GM12878 (cell line): Measurements from ENCODE around the gene FANCI. TPM values are rescaled to one million over a fixed set of nuclear protein-coding genes. Genes with fewer than 3 reads are reported as not detected.

Experiments used
- BACH1 ChIP-seq: fragments of 450-650 bp; IDR thresholded peaks from 2 replicates; pipeline ENCODE4 v1.6.1; 2017; ENCODE audit warnings: mild to moderate bottlenecking, borderline replicate concordance
- BCL3 ChIP-seq: IDR thresholded peaks from 2 replicates; pipeline ENCODE4 v1.6.1; 2011; ENCODE audit warnings: borderline replicate concordance, low read depth, mild to moderate bottlenecking, moderate library complexity, low read length; ENCODE audit not compliant: insufficient read depth, poor library complexity, severe bottlenecking
- CHD2 ChIP-seq: IDR thresholded peaks from 2 replicates; pipeline ENCODE4 v1.6.1; 2011; ENCODE audit warnings: low read depth, low read length, improper control_type of control experiment, borderline replicate concordance
- EZH2 ChIP-seq: IDR thresholded peaks from 2 replicates; pipeline ENCODE4 v1.6.1; 2012; ENCODE audit warnings: low read depth, mild to moderate bottlenecking, control low read depth, inconsistent platforms, low read length, borderline replicate concordance; ENCODE audit not compliant: control insufficient read depth
- GABPA ChIP-seq: IDR thresholded peaks from 2 replicates; pipeline ENCODE4 v1.6.1; 2014; ENCODE audit warnings: antibody characterized with exemption, low read depth, mild to moderate bottlenecking, inconsistent platforms
- IKZF2 ChIP-seq, 2 experiments: fragments of 450-650 bp; IDR thresholded peaks; 2 replicates each; pipeline ENCODE4 v1.6.1; 2017; ENCODE audit warnings: mild to moderate bottlenecking in 2 of 2, moderate library complexity in 2 of 2
- IRF5 ChIP-seq: fragments of 450-650 bp; IDR thresholded peaks from 2 replicates; pipeline ENCODE4 v1.6.1; 2017; ENCODE audit warnings: borderline replicate concordance
- LARP7 ChIP-seq: fragments of 450-650 bp; IDR thresholded peaks from 2 replicates; pipeline ENCODE4 v1.6.1; 2017; ENCODE audit warnings: mild to moderate bottlenecking
- NFYB ChIP-seq: IDR thresholded peaks from 2 replicates; pipeline ENCODE4 v1.6.1; 2011; ENCODE audit warnings: low read depth, mild to moderate bottlenecking, low read length, improper control_type of control experiment, moderate library complexity; ENCODE audit not compliant: insufficient read depth
- PAX5 ChIP-seq: IDR thresholded peaks from 2 replicates; pipeline ENCODE4 v1.6.1; 2011; ENCODE audit warnings: low read depth, low read length, borderline replicate concordance
- RAD51 ChIP-seq: fragments of 450-650 bp; IDR thresholded peaks from 2 replicates; pipeline ENCODE4 v1.6.1; 2016; ENCODE audit warnings: moderate library complexity, mild to moderate bottlenecking, inconsistent platforms
- RBBP5 ChIP-seq: fragments of 200-600 bp; sonication (generic); conservative IDR thresholded peaks from 2 replicates; pipeline ENCODE4 v1.6.1; 2016
- RELA ChIP-seq: fragments of 450-650 bp; IDR thresholded peaks from 2 replicates; pipeline ENCODE4 v1.8.0; 2014; ENCODE audit warnings: borderline replicate concordance; ENCODE audit not compliant: partially characterized antibody
- RFX5 ChIP-seq: IDR thresholded peaks from 2 replicates; pipeline ENCODE4 v1.6.1; 2011; ENCODE audit warnings: low read depth, low read length, improper control_type of control experiment
- SMARCA5 ChIP-seq: fragments of 450-650 bp; IDR thresholded peaks from 2 replicates; pipeline ENCODE4 v1.6.1; 2017; ENCODE audit warnings: mild to moderate bottlenecking
- SPI1 ChIP-seq: IDR thresholded peaks from 2 replicates; pipeline ENCODE4 v1.6.1; 2011; ENCODE audit warnings: low read depth, mild to moderate bottlenecking, low read length, moderate library complexity, borderline replicate concordance; ENCODE audit not compliant: insufficient read depth
- STAT1 ChIP-seq: fragments of 450-650 bp; conservative IDR thresholded peaks from 2 replicates; pipeline ENCODE4 v1.6.1; 2014; ENCODE audit warnings: antibody characterized with exemption, mild to moderate bottlenecking
- TCF3 ChIP-seq: IDR thresholded peaks from 2 replicates; pipeline ENCODE4 v1.6.1; 2012; ENCODE audit warnings: low read depth, mild to moderate bottlenecking, low read length, borderline replicate concordance; ENCODE audit not compliant: insufficient read depth
- ZNF217 ChIP-seq: fragments of 450-650 bp; IDR thresholded peaks from 2 replicates; pipeline ENCODE4 v1.6.1; 2017; ENCODE audit warnings: antibody characterized with exemption, mild to moderate bottlenecking
- ZNF274 ChIP-seq: IDR thresholded peaks from one replicate; pipeline ENCODE4 v1.8.0; 2011; ENCODE audit not compliant: insufficient read length, insufficient read depth
- ZNF622 ChIP-seq: fragments of 450-650 bp; IDR thresholded peaks from 2 replicates; pipeline ENCODE4 v1.6.1; 2017; ENCODE audit warnings: mild to moderate bottlenecking, inconsistent platforms
- ZZZ3 ChIP-seq: IDR thresholded peaks from 2 replicates; pipeline ENCODE4 v1.6.1; 2011; ENCODE audit warnings: low read depth; ENCODE audit not compliant: control insufficient read depth, insufficient read length
- polyA plus RNA-seq, 11 experiments: library from polyadenylated mRNA; depleted of rRNA in 4 of 11; unstranded in 6 of 11; stranded (reverse) in 5 of 11; fragments of >200 nt; fragmentation: Nextera tagmentation in 4 of 11; fragmentation: Illumina TruSeq in 1 of 11; extraction: Ambion mirVana in 4 of 11; extraction: Trizol in 1 of 11; gene quantifications; 1 replicate in 1 of 11; 2 replicates in 10 of 11; pipeline versions ENCODE4 v1.2.1 to v1.2.3, GENCODE V29; 2011 to 2016; ENCODE audit warnings: inconsistent platforms in 2 of 11, missing spikeins in 2 of 11, low read depth in 1 of 11
- total RNA-seq, 4 experiments: library from RNA; depleted of rRNA in 3 of 4; stranded (reverse); fragments of >200 nt in 3 of 4; fragmentation: Illumina TruSeq in 1 of 4; extraction: Trizol in 1 of 4; gene quantifications; 2 replicates each; pipeline versions ENCODE4 v1.2.1 to v1.2.3, GENCODE V29; 2013 to 2021
- TF ChIP-seq, protein P1 (sequence below): IDR thresholded peaks from 2 replicates; pipeline ENCODE4 v1.6.1; 2011; ENCODE audit warnings: borderline replicate concordance, low read depth, mild to moderate bottlenecking, moderate library complexity, mixed read lengths, low read length; ENCODE audit not compliant: insufficient read depth; ENCODE audit errors: extremely low read length
- TF ChIP-seq, protein P2 (sequence below): fragments of 450-650 bp; IDR thresholded peaks from 2 replicates; pipeline ENCODE4 v1.6.1; 2014; ENCODE audit warnings: mild to moderate bottlenecking
- TF ChIP-seq, protein P3 (sequence below): fragments of 450-650 bp; IDR thresholded peaks from 2 replicates; pipeline ENCODE4 v1.6.1; 2016; ENCODE audit warnings: mild to moderate bottlenecking

FANCI gene
- total and polyA plus RNA-seq, 10 of the 15 experiments (the other 5 are each of a cell fraction or from before 2014, with no cell fraction given), result 38.1 to 129 (median 82.4) TPM

- TF ChIP-seq, protein P1, sequence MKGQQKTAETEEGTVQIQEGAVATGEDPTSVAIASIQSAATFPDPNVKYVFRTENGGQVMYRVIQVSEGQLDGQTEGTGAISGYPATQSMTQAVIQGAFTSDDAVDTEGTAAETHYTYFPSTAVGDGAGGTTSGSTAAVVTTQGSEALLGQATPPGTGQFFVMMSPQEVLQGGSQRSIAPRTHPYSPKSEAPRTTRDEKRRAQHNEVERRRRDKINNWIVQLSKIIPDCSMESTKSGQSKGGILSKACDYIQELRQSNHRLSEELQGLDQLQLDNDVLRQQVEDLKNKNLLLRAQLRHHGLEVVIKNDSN, result peak; percentile 1
- TF ChIP-seq ZNF217 (peak; percentile 81), PAX5 (no peak), BCL3 (no peak), ZNF274 (no peak), RELA (peak; percentile 83), IKZF2 (IDR thresholded peaks at IDR 0.05) (peak; percentile 78), GABPA (peak; percentile 73; the same call in 1 of the 2 replicates), IRF5 (no peak), SMARCA5 (peak; percentile 58; the same call in 1 of the 2 replicates), NFYB (peak; percentile 81; the same call in 1 of the 2 replicates), ZNF622 (no peak), STAT1 (peak; percentile 93; the same call in 1 of the 2 replicates), EZH2 (no peak), TCF3 (peak; percentile 66; the same call in 1 of the 2 replicates), CHD2 (peak; percentile 90; the same call in 1 of the 2 replicates), SPI1 (peak; percentile 62; the same call in 1 of the 2 replicates), BACH1 (peak; percentile 92), RFX5 (peak; percentile 81), RAD51 (no peak), LARP7 (peak; percentile 96), ZZZ3 (no peak), RBBP5 (no peak)
- TF ChIP-seq, protein P2, sequence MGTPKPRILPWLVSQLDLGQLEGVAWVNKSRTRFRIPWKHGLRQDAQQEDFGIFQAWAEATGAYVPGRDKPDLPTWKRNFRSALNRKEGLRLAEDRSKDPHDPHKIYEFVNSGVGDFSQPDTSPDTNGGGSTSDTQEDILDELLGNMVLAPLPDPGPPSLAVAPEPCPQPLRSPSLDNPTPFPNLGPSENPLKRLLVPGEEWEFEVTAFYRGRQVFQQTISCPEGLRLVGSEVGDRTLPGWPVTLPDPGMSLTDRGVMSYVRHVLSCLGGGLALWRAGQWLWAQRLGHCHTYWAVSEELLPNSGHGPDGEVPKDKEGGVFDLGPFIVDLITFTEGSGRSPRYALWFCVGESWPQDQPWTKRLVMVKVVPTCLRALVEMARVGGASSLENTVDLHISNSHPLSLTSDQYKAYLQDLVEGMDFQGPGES, result 0 out of 2 replicates have a peak, but pooled peaks have one; percentile 57
- TF ChIP-seq, protein P3, sequence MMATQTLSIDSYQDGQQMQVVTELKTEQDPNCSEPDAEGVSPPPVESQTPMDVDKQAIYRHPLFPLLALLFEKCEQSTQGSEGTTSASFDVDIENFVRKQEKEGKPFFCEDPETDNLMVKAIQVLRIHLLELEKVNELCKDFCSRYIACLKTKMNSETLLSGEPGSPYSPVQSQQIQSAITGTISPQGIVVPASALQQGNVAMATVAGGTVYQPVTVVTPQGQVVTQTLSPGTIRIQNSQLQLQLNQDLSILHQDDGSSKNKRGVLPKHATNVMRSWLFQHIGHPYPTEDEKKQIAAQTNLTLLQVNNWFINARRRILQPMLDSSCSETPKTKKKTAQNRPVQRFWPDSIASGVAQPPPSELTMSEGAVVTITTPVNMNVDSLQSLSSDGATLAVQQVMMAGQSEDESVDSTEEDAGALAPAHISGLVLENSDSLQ, result peak; percentile 26; the same call in 1 of the 2 replicates
These were observed 90.9 kb downstream of the FANCI start, which contains the start of gene POLG (continued) for GRCh38 chr15:89334510-89335297.
